Endothelial cell of umbilical vein (primary cell): Measurements from ENCODE around the gene LMBRD1. TPM values are rescaled to one million over a fixed set of nuclear protein-coding genes. Genes with fewer than 3 reads are reported as not detected.

Experiments used
- BruUV-seq: library from RNA; stranded (reverse); fragments of 400-500 nt; replicated peaks from 2 replicates; lab custom pipeline; 2021; lab: Mats Ljungman, UMichigan
- CTCF ChIA-PET: fragments of 300-600, 350-600 bp; sonication (Branson Sonifier 250); formaldehyde crosslinking; loops from one replicate; lab custom pipeline; 2021; ENCODE audit warnings: antibody characterized with exemption, inconsistent platforms; lab: Charles Lee
- POLR2A ChIA-PET: fragments of 300-600, 350-600 bp; sonication (Branson Sonifier 250); formaldehyde crosslinking; loops from one replicate; lab custom pipeline; 2021; ENCODE audit warnings: antibody characterized with exemption, inconsistent platforms; lab: Charles Lee
- DNase-seq: peaks from one replicate; pipeline ENCODE4 v3.0.0-alpha.2; 2011; ENCODE audit warnings: low read depth, low spot score
- FAIRE-seq: peaks from 2 replicates; lab custom pipeline; 2011; peaks lifted over from hg19 to GRCh38; lab: Jason Lieb, UNC
- H2AFZ ChIP-seq: 2 replicates; pipeline ENCODE4 v1.6.0; 2012; ENCODE audit warnings: low read depth, low read length, control low read depth, inconsistent platforms
- H3K27ac ChIP-seq: 2 replicates; pipeline ENCODE4 v1.5.1; 2011; ENCODE audit warnings: low read depth, mild to moderate bottlenecking, control low read depth, low read length, moderate library complexity; ENCODE audit not compliant: insufficient read depth
- H3K27me3 ChIP-seq, 2 experiments: 2 replicates each; pipeline versions ENCODE4 v1.6.0 to v1.6.1; 2011; ENCODE audit warnings: low read length in 2 of 2, mixed read lengths in 1 of 2; ENCODE audit not compliant: control insufficient read depth in 2 of 2, insufficient read depth in 2 of 2
- H3K36me3 ChIP-seq, 2 experiments: 2 replicates in 1 of 2; 3 replicates in 1 of 2; pipeline ENCODE4 v1.5.1; 2011; ENCODE audit warnings: low read length in 2 of 2, mild to moderate bottlenecking in 1 of 2, moderate library complexity in 1 of 2; ENCODE audit not compliant: control insufficient read depth in 2 of 2, insufficient read depth in 2 of 2; ENCODE audit errors: extremely low read depth in 1 of 2
- H3K4me1 ChIP-seq: 3 replicates; pipeline ENCODE4 v1.5.1; 2011; ENCODE audit warnings: mild to moderate bottlenecking, low read length; ENCODE audit not compliant: control insufficient read depth, insufficient read depth; ENCODE audit errors: extremely low read depth
- H3K4me2 ChIP-seq: 2 replicates; pipeline ENCODE4 v1.6.1; 2011; ENCODE audit warnings: low read length, control low read depth, mixed read lengths; ENCODE audit not compliant: insufficient read depth
- H3K4me3 ChIP-seq, 3 experiments: fragments of 200-600 bp in 1 of 3; sonication (generic), shearing (Covaris generic) in 1 of 3; replicated peaks in 1 of 3; 2 replicates each; pipeline ENCODE4 v1.5.1; 2011 to 2016; ENCODE audit warnings: control low read depth in 3 of 3, low read length in 3 of 3, mild to moderate bottlenecking in 2 of 3, inconsistent platforms in 1 of 3, low read depth in 1 of 3, moderate library complexity in 1 of 3; ENCODE audit not compliant: insufficient read depth in 1 of 3
- H3K79me2 ChIP-seq: 2 replicates; pipeline ENCODE4 v1.6.0; 2012; ENCODE audit warnings: low read length, inconsistent platforms; ENCODE audit not compliant: control insufficient read depth, insufficient read depth
- H3K9ac ChIP-seq: replicated peaks from 2 replicates; pipeline ENCODE3; 2011; ENCODE audit warnings: low read length, control low read depth; ENCODE audit not compliant: insufficient read depth; ENCODE audit errors: extremely low read depth
- H3K9me1 ChIP-seq: replicated peaks from 3 replicates; pipeline ENCODE4 v1.6.0; 2011; ENCODE audit warnings: mild to moderate bottlenecking, low read length; ENCODE audit not compliant: control insufficient read depth, insufficient read depth; ENCODE audit errors: extremely low read depth
- H3K9me3 ChIP-seq: replicated peaks from 2 replicates; pipeline ENCODE4 v1.5.1; 2012; ENCODE audit warnings: low read length, inconsistent platforms; ENCODE audit not compliant: control insufficient read depth, insufficient read depth
- H4K20me1 ChIP-seq: replicated peaks from 2 replicates; pipeline ENCODE3; 2011; ENCODE audit warnings: mild to moderate bottlenecking, low read length; ENCODE audit not compliant: control insufficient read depth, insufficient read depth; ENCODE audit errors: extremely low read depth
- EZH2 ChIP-seq: IDR thresholded peaks from 2 replicates; pipeline ENCODE4 v1.6.1; 2012; ENCODE audit warnings: borderline replicate concordance, low read depth, mild to moderate bottlenecking, moderate library complexity, low read length, inconsistent platforms; ENCODE audit not compliant: severe bottlenecking
- FOS ChIP-seq: IDR thresholded peaks from 2 replicates; pipeline ENCODE4 v1.6.1; 2011; ENCODE audit warnings: mild to moderate bottlenecking, low read length, moderate library complexity, borderline replicate concordance; ENCODE audit not compliant: insufficient read depth
- GATA2 ChIP-seq: IDR thresholded peaks from 2 replicates; pipeline ENCODE4 v1.7.0; 2011; ENCODE audit warnings: low read depth, mild to moderate bottlenecking, moderate library complexity, mixed read lengths, low read length; ENCODE audit not compliant: insufficient read length, insufficient read depth
- JUN ChIP-seq: IDR thresholded peaks from 2 replicates; pipeline ENCODE4 v1.6.1; 2011; ENCODE audit warnings: borderline replicate concordance, low read depth; ENCODE audit not compliant: insufficient read length, insufficient read depth
- MYC ChIP-seq: IDR thresholded peaks from one replicate; pipeline ENCODE4 v1.6.1; 2011; ENCODE audit warnings: mild to moderate bottlenecking, low read depth, low read length
- POLR2A ChIP-seq: IDR thresholded peaks from 2 replicates; pipeline ENCODE4 v1.6.1; 2012; ENCODE audit warnings: low read depth, mild to moderate bottlenecking, control low read depth, low read length
- POLR2AphosphoS5 ChIP-seq: IDR thresholded peaks from 2 replicates; pipeline ENCODE4 v1.6.1; 2012; ENCODE audit warnings: low read depth, mild to moderate bottlenecking, control low read depth, low read length, moderate library complexity; ENCODE audit not compliant: insufficient read depth
- dilution Hi-C: fragments of 300-500 bp; cut with MboI; formaldehyde crosslinking; loops from one replicate; pipeline ENCODE4 v1.15.0; 2019; ENCODE audit warnings: low sequenced_read_pairs; ENCODE audit not compliant: extremely low pct_ligation_motif_present
- intact Hi-C: fragments of 100-400 bp; cut with micrococcal nuclease; formaldehyde crosslinking; loops from one replicate; pipeline ENCODE4 v1.10.0; 2022
- polyA plus RNA-seq, 4 experiments: library from polyadenylated mRNA; depleted of rRNA in 3 of 4; stranded (reverse) in 3 of 4; unstranded in 1 of 4; fragments of >200 nt; gene quantifications; 2 replicates each; pipeline versions ENCODE4 v1.2.1 to v1.2.3, GENCODE V29; 2011 to 2012; ENCODE audit warnings: missing spikeins in 1 of 4
- total RNA-seq: library from RNA; stranded (reverse); gene quantifications from 2 replicates; pipeline ENCODE4 v1.2.3, GENCODE V29; 2021
- TF ChIP-seq, protein P1 (sequence below), 2 donors: IDR thresholded peaks; 1 replicate in 1 of 2; 2 replicates in 1 of 2; pipeline ENCODE4 v1.5.1; 2011; ENCODE audit warnings: low read length in 2 of 2, mild to moderate bottlenecking in 2 of 2, moderate library complexity in 2 of 2, control low read depth in 1 of 2, inconsistent platforms in 1 of 2, low read depth in 1 of 2; ENCODE audit not compliant: insufficient read depth in 1 of 2; ENCODE audit errors: extremely low read depth in 1 of 2
- TF ChIP-seq, protein P2 (sequence below): IDR thresholded peaks from 2 replicates; pipeline ENCODE4 v1.6.1; 2011; ENCODE audit not compliant: insufficient read depth, insufficient read length

Gene LMBRD1
- total and polyA plus RNA-seq, 2 donors (not counting 3 experiments of a cell fraction or from before 2014, with no cell fraction given) = 9.8 to 14.6 TPM

DNA sequence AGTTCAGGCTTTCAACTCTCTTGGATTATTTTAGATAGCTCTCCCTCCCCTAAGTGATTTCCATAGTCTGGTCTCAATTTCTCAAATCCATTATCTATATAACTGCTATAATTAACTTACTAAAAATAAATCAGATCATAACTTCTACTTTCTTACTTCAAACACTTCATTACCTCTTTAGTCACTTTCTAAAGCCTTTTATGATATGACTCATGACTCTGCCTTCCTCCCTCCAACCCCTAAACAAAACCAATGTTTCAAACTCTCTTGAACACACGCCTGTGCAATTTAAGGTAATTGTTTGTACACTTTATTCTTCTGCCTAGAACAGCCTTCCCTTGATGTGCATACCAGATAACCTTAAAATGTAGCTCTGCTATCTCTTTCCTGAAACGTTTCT lies 100.5 kb downstream of the LMBRD1 start:
- dilution Hi-C loops = no loop called here

GRCh38 chr6:69693762-69694161 lies 103.0 kb downstream of the LMBRD1 start:
- POLR2A ChIA-PET = no interaction called here
- no peak overlapping the region for H3K4me3 ChIP-seq
- intact Hi-C loops = no loop called here
- H3K9ac ChIP-seq = no peak overlapping the region
- H3K9me1 ChIP-seq = no peaks in the 10 kb centered on the region
- FAIRE-seq (no peak), DNase-seq (no peak)
- no peaks in the 10 kb centered on the region for H3K27me3 ChIP-seq
- no peaks in the 10 kb centered on the region for H3K36me3 ChIP-seq
- dilution Hi-C loops = no loop called here
- TF ChIP-seq FOS = no peak
- TF ChIP-seq POLR2A = no peak
- TF ChIP-seq, protein P1, sequence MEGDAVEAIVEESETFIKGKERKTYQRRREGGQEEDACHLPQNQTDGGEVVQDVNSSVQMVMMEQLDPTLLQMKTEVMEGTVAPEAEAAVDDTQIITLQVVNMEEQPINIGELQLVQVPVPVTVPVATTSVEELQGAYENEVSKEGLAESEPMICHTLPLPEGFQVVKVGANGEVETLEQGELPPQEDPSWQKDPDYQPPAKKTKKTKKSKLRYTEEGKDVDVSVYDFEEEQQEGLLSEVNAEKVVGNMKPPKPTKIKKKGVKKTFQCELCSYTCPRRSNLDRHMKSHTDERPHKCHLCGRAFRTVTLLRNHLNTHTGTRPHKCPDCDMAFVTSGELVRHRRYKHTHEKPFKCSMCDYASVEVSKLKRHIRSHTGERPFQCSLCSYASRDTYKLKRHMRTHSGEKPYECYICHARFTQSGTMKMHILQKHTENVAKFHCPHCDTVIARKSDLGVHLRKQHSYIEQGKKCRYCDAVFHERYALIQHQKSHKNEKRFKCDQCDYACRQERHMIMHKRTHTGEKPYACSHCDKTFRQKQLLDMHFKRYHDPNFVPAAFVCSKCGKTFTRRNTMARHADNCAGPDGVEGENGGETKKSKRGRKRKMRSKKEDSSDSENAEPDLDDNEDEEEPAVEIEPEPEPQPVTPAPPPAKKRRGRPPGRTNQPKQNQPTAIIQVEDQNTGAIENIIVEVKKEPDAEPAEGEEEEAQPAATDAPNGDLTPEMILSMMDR (IDR thresholded peaks at IDR 0.05; ENCODE audit: extremely low read depth in 1 of 2, insufficient read depth in 1 of 2, low read depth in 1 of 2, low read length in 2 of 2) = no peak
- TF ChIP-seq POLR2AphosphoS5 = no peak
- no peak for TF ChIP-seq GATA2
- no peak for TF ChIP-seq EZH2
- TF ChIP-seq JUN = no peak
- TF ChIP-seq MYC = no peak
- TF ChIP-seq, protein P2, sequence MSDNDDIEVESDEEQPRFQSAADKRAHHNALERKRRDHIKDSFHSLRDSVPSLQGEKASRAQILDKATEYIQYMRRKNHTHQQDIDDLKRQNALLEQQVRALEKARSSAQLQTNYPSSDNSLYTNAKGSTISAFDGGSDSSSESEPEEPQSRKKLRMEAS = no peak
- no peaks in the 10 kb centered on the region for H3K79me2 ChIP-seq
- CTCF ChIA-PET = no interaction called here
- H3K27ac ChIP-seq = no peak overlapping the region
- no TSS peak for BruUV-seq
- H3K4me1 ChIP-seq = no peaks in the 10 kb centered on the region
- no peaks in the 10 kb centered on the region for H4K20me1 ChIP-seq
- H3K9me3 ChIP-seq = no peaks in the 10 kb centered on the region
- no peak overlapping the region for H2AFZ ChIP-seq
- H3K4me2 ChIP-seq = no peak overlapping the region

More for the DNA sequence above, 100.5 kb downstream of the LMBRD1 start:
- DNase-seq = no peak
- no peak overlapping the region for H3K4me3 ChIP-seq
- no peak overlapping the region for H3K27ac ChIP-seq
- no peak overlapping the region for H3K4me2 ChIP-seq
- POLR2A ChIA-PET = no interaction called here
- H3K9me3 ChIP-seq = no peaks in the 10 kb centered on the region
- H3K9ac ChIP-seq = no peak overlapping the region
- no peaks in the 10 kb centered on the region for H3K9me1 ChIP-seq
- CTCF ChIA-PET = no interaction called here
- H2AFZ ChIP-seq = no peak overlapping the region
- no peak for FAIRE-seq
- no peaks in the 10 kb centered on the region for H3K27me3 ChIP-seq
- no peaks in the 10 kb centered on the region for H3K4me1 ChIP-seq
- no peaks in the 10 kb centered on the region for H3K79me2 ChIP-seq
- H4K20me1 ChIP-seq = no peaks in the 10 kb centered on the region
- intact Hi-C loops = no loop called here
- no peaks in the 10 kb centered on the region for H3K36me3 ChIP-seq
- TF ChIP-seq, protein P1 (IDR thresholded peaks at IDR 0.05; ENCODE audit: extremely low read depth in 1 of 2, insufficient read depth in 1 of 2, low read depth in 1 of 2, low read length in 2 of 2) = no peak
- no peak for TF ChIP-seq GATA2
- no peak for TF ChIP-seq POLR2A
- TF ChIP-seq, protein P2 = no peak
- TF ChIP-seq MYC = no peak
- BruUV-seq = no TSS peak
